Esophagus squamous epithelium (tissue), 5 donors: ENCODE data around the gene THAP4. TPM values are rescaled to one million over a fixed set of nuclear protein-coding genes. Genes with fewer than 3 reads are reported as not detected.

Experiments
- DNase-seq: peaks from one replicate; lab custom pipeline; 2025; lab: John Stamatoyannopoulos, UW
- H3K27ac ChIP-seq, 4 donors: fragments of 200-600 bp; sonication (generic); one replicate each; pipeline ENCODE4 v1.5.1; 2016 to 2019; ENCODE audit warnings: mild to moderate bottlenecking in 1 of 4
- H3K27me3 ChIP-seq, 4 donors: fragments of 200-600 bp; sonication (generic); 1 replicate in 3 of 4; 2 replicates in 1 of 4; pipeline versions ENCODE4 v1.5.1 to v1.6.0; 2017 to 2021; ENCODE audit warnings: antibody characterized with exemption in 1 of 4
- H3K36me3 ChIP-seq, 3 donors: fragments of 200-600 bp; sonication (generic); one replicate each; pipeline ENCODE4 v1.5.1; 2016 to 2019
- H3K4me1 ChIP-seq, 3 donors: fragments of 200-600 bp; sonication (generic); one replicate each; pipeline ENCODE4 v1.5.1; 2017 to 2019
- H3K4me3 ChIP-seq, 4 donors: fragments of 200-600 bp; sonication (generic); 1 replicate in 3 of 4; 2 replicates in 1 of 4; pipeline ENCODE4 v1.5.1; 2016 to 2019; ENCODE audit warnings: mild to moderate bottlenecking in 2 of 4, moderate library complexity in 1 of 4
- H3K9me3 ChIP-seq, 3 donors: fragments of 200-600 bp; sonication (generic); one replicate each; pipeline ENCODE4 v1.5.1; 2016 to 2019
- POLR2A ChIP-seq, 4 donors: fragments of 450-650 bp; IDR thresholded peaks; one replicate each; pipeline ENCODE4 v1.6.1; 2017; ENCODE audit warnings: antibody characterized with exemption in 4 of 4, mild to moderate bottlenecking in 4 of 4, moderate library complexity in 3 of 4
- WGBS, 2 donors: methylation state at CpG; one replicate each; pipeline ENCODE4 v1.1.5; 2018; 5-methylcytosine and 5-hydroxymethylcytosine counted together
- intact Hi-C: fragments of 100-400 bp; cut with DNase I; formaldehyde crosslinking; loops from one replicate; pipeline ENCODE4 v1.15.0; 2022
- total RNA-seq, 4 donors: library from RNA; depleted of rRNA; stranded (reverse); fragments of >200 nt; gene quantifications; one replicate each; pipeline ENCODE4 v1.1.0, GENCODE V29; 2016
- TF ChIP-seq, protein P1 (sequence below), 6 experiments: fragments of 450-650 bp in 4 of 6; fragments of 200-600 bp in 2 of 6; sonication (generic) in 2 of 6; IDR thresholded peaks; one replicate each; pipeline ENCODE4 v1.5.1; 2016 to 2019; ENCODE audit warnings: antibody characterized with exemption in 6 of 6, mild to moderate bottlenecking in 4 of 6, moderate library complexity in 4 of 6
- donor health status: DM: yes; HTN: yes; CAD: no.

THAP4 gene
- total RNA-seq, 4 donors from 2014 or later = 40.7 to 53.2 (median 46.4) TPM

DNA sequence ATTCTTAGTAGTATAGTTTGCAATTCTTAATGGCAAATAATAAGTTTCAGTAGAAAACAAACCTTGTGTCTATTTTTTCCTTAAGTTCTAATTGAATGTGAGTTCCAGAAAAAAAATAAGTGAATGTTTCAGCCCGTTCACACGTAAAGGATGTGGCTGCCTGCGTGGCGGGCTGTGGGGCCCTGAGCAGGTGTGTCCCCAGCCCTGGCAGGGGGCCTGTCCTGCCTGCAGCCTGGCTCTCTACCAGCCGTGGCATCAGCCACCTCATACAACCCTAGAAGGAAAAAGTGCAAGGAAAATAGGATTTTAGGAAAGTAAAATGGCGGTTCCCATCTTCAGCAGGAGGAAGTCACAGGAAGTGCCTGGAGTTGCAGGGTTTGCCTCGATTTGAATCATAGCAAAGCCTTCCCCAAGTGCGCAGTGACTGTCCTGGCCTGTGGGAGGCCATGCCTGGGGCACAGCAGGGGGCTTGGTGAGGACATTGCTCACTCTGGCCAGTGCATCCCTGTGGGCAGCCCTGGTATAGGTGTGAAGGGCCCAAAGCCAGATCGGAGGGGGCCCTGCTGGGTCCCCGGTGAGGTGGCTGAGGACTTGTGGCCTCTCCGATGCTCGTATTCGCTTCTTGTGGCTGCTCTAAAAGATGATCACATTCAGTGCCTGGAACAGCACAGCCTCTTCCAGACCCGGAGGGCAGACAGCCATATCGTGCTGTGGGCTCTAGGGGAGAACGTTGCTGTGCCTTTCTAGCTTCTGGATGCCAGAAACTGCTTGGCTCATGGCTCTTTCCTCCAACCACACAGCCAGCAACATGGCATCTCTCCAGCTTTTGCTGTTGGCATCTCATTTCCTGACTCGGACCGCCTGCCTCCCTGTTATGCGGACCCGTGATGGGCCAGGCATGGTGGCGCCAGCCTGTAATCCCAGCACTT lies 37.1 kb upstream of the THAP4 start:
- TF ChIP-seq POLR2A (IDR thresholded peaks at IDR 0.05) = no peak
- TF ChIP-seq, protein P1, sequence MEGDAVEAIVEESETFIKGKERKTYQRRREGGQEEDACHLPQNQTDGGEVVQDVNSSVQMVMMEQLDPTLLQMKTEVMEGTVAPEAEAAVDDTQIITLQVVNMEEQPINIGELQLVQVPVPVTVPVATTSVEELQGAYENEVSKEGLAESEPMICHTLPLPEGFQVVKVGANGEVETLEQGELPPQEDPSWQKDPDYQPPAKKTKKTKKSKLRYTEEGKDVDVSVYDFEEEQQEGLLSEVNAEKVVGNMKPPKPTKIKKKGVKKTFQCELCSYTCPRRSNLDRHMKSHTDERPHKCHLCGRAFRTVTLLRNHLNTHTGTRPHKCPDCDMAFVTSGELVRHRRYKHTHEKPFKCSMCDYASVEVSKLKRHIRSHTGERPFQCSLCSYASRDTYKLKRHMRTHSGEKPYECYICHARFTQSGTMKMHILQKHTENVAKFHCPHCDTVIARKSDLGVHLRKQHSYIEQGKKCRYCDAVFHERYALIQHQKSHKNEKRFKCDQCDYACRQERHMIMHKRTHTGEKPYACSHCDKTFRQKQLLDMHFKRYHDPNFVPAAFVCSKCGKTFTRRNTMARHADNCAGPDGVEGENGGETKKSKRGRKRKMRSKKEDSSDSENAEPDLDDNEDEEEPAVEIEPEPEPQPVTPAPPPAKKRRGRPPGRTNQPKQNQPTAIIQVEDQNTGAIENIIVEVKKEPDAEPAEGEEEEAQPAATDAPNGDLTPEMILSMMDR (IDR thresholded peaks at IDR 0.05) = no peak
- 69 to 74% methylated on average over 11 to 18 of the region's 21 CpGs for WGBS, 2 donors
- no peaks in the 10 kb centered on the region for H3K27me3 ChIP-seq
- intact Hi-C loops = no loop called here
- no peak for DNase-seq
- H3K27ac ChIP-seq = no peak overlapping the region
- H3K4me3 ChIP-seq = no peak overlapping the region
- no peaks in the 10 kb centered on the region for H3K9me3 ChIP-seq
- H3K36me3 ChIP-seq = peaks cover 14 to 99% (median 25%) of the 10 kb centered on the region in 3 donors
- H3K4me1 ChIP-seq = no peaks in the 10 kb centered on the region

DNA sequence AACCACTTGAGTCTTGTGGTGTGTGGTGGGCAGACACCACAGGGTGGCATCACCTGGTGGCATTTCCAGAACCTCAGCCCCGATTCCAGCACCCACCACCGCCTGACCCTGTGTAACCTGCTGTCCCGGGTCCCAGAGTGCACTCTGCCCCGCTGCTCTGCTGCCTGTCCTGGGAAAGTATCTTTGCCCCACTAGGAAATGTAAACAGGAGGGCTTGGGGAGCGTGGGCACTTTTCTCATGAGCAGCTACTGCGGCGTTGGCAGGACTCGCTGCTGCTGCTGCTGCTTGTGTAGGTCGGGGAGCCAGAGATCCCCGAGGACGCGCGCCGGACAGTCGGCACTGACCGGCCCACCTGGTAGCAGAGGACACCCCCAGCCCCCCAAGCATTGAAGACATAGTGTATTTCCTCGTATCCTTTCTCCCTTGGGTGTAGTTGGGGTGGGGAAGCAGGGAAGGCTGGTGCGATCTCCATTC lies 36.3 kb upstream of the THAP4 start:
- Histone ChIP-seq H3K9me3 (no peaks in the 10 kb centered on the region), H3K27ac (no peak overlapping the region), H3K27me3 (no peaks in the 10 kb centered on the region), H3K4me3 (no peak overlapping the region), H3K4me1 (no peaks in the 10 kb centered on the region), H3K36me3 (peaks cover 17 to 99% (median 28%) of the 10 kb centered on the region in 3 donors)
- no peak for DNase-seq
- intact Hi-C loops = no loop called here
- no peak for TF ChIP-seq POLR2A (IDR thresholded peaks at IDR 0.05)
- TF ChIP-seq, protein P1 (IDR thresholded peaks at IDR 0.05) = no peak
- WGBS, 2 donors = 89 to 96% methylated on average over 8 to 15 of the region's 18 CpGs

DNA sequence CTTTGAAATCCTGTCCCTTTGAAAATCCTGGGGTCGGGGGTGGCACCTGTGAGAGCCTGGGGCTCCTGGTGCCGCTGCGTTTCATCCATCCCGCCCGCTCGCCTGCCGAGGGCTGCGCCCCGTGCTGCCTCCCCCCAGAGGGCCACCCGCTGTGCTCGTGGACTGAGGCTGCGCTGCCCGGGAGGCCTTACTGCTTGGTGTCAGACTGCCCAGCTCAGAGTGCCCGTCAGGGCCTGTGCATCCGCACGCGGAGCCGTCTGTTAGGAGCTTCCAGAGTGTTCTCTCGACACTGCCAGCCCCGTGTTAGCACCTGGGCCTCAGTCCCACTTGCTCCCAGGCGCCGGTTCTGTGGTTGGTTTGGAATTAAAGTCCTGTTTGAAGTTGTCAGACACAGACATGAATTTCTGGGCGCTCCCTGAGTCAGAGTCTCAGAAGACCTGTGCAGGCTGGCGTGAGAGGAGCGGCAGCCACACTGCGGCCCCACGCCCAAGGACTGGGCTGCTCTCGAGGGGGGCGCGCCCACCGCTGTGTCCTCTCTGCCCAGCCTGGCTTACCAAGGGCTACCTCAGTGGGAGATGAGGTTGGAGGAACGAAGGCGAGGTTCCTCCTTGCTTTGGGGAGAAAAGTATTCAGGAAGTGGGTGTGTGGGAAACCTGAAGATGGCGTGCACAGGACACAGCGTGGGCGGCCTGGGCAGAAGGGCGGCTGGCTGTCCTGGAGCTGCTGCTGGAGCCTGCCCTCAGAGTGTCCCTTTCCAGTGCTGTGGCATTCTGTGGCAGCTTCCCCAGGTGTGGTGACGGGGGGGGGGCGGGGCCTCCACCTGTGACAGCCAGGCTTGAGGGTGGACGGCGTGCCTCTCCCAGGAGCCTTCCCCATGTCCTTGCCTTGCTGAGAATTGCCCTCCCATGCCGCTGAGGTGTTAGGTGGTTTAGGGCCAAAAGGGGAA lies 35.6 kb upstream of the THAP4 start:
- H3K4me1 ChIP-seq = no peaks in the 10 kb centered on the region
- DNase-seq = no peak
- intact Hi-C loops = no loop called here
- no peak overlapping the region for H3K27ac ChIP-seq
- H3K9me3 ChIP-seq = no peaks in the 10 kb centered on the region
- no peak for TF ChIP-seq POLR2A (IDR thresholded peaks at IDR 0.05)
- TF ChIP-seq, protein P1 (IDR thresholded peaks at IDR 0.05) = no peak
- peaks cover 22 to 99% (median 28%) of the 10 kb centered on the region in 3 donors for H3K36me3 ChIP-seq
- H3K27me3 ChIP-seq = no peaks in the 10 kb centered on the region
- H3K4me3 ChIP-seq = no peak overlapping the region
- WGBS, 2 donors = 88 to 100% methylated on average over 3 to 8 of the region's 42 CpGs

DNA sequence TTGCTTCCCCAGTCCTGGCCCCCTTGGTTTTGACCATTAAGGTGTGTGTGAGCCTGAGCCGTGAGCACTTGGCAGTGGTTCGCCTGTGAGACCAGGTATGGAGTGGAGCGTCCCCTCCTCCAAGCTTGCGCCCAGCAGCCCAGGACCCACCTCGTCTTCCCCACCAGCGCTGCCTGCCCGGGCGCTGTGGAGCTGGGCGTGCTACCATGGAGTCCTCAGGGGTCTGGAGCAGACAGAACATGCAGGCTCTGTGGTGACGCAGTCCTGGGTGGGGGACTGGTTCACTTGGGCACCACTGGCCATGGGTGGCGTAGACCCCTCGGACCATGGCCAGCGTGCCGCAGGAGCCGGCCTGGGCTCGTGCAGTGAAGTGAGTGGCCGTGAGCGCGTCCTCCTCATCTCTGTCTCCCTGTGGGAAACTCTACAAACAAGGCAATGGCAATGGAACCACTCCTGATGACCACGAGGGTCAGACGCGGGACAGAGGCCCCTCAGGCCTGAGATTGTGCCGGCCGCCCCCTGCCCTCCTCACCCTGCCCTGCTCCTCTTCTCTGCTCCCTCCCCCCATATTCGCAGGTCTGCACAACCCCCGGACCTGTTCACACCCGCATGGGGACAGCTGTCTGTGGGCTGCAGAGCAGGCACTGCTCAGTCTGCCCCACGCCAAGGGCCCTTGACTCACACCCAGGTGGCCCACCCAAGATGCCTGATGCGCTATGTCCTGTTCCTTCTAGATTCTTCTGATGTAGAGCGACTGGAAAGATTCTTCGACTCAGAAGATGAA lies 34.7 kb upstream of the THAP4 start:
- no peak for DNase-seq
- no peak for TF ChIP-seq POLR2A (IDR thresholded peaks at IDR 0.05)
- Histone ChIP-seq H3K27me3 (no peaks in the 10 kb centered on the region), H3K36me3 (peaks cover 26 to 99% (median 31%) of the 10 kb centered on the region in 3 donors), H3K27ac (no peak overlapping the region), H3K4me3 (no peak overlapping the region), H3K4me1 (no peaks in the 10 kb centered on the region), H3K9me3 (no peaks in the 10 kb centered on the region)
- intact Hi-C loops = no loop called here
- 90 to 97% methylated on average over 5 to 21 of the region's 31 CpGs for WGBS, 2 donors
